ACC112 (cell line): ENCODE data around the gene ZNF302.
A peak's percentile ranks its signal among the peaks of the same experiment; 100 is the strongest.

ENCODE experiments used
- H2AFZ ChIP-seq: fragments of 200-600 bp; sonication (generic); one replicate; pipeline ENCODE4 v1.6.0; 2017; ENCODE audit warnings: antibody characterized with exemption, low read length; ENCODE audit not compliant: unreplicated experiment
- H3K27ac ChIP-seq: fragments of 200-600 bp; sonication (generic); 2 replicates; pipeline ENCODE4 v1.5.1; 2014; ENCODE audit warnings: low read depth, mild to moderate bottlenecking, antibody characterized with exemption, low read length, moderate library complexity
- H3K27me3 ChIP-seq: fragments of 200-600 bp; sonication (generic); 2 replicates; pipeline ENCODE4 v1.6.1; 2014; ENCODE audit warnings: mild to moderate bottlenecking, antibody characterized with exemption, low read length, moderate library complexity, mixed read lengths; ENCODE audit not compliant: insufficient read depth
- H3K36me3 ChIP-seq: fragments of 200-600 bp; sonication (generic); 2 replicates; pipeline ENCODE4 v1.6.1; 2016; ENCODE audit warnings: mild to moderate bottlenecking, antibody characterized with exemption, low read length, moderate library complexity, mixed read lengths; ENCODE audit not compliant: insufficient read depth
- H3K4me1 ChIP-seq: fragments of 200-600 bp; sonication (generic); one replicate; pipeline ENCODE4 v1.6.1; 2016; ENCODE audit warnings: low read length, mixed read lengths; ENCODE audit not compliant: insufficient read depth, unreplicated experiment, control insufficient read depth
- H3K4me3 ChIP-seq: fragments of 200-600 bp; sonication (generic); 2 replicates; pipeline ENCODE4 v1.5.1; 2014; ENCODE audit warnings: mild to moderate bottlenecking, low read depth, low read length
- H3K79me2 ChIP-seq: fragments of 200-600 bp; sonication (generic); one replicate; pipeline ENCODE4 v1.6.0; 2016; ENCODE audit warnings: low read length; ENCODE audit not compliant: control insufficient read depth, unreplicated experiment, insufficient read depth

The ZNF302 gene

DNA sequence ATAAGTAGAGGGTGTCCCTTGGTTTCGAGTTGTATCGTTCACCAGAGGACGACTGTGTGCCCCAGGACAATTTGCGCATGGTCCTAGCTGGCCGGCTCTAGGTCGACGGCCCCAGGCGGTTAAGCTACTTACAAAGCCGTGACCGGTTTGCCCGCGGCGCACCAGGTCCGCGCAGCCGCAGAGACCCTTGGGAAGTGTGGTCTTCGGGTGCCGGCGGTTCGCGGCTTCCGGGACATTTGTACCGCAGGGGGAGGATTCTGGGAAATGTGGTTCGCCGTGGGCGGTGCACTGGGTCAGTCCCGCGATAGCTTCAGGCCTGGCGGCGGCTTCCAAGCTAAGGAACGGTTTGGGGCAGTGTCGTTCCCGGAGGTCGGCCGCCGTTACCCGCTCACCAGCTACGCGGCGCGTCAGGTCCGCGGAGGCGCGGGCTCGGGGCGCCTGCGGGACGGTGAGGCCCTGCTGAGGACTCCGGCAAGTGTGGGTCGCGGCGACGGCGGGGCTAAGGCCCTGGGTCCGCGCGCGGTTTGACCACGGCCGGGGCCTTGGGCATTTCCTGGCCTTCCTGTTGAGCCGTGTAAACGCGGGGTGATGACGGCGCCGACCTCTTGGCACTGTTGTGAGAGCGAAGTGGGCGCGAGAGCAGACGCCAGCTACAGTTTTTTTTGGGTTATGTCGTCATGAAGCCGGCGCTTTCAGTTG is at the start of gene ZNF302:
ZNF302 (plus strand) TSS at position 293 of the 699 bp plus-strand sequence. CDS start 1,127 bp downstream, outside the sequence.
- H3K4me3 ChIP-seq, result peak within 1 kb of the TSS; percentile 89
- H3K36me3 ChIP-seq, result peaks cover 41% of the 10 kb centered on the region
- H3K79me2 ChIP-seq, result peaks cover 17% of the 10 kb centered on the region
- peak within 1 kb of the TSS; percentile 94 for H3K27ac ChIP-seq
- H2AFZ ChIP-seq, result peak within 1 kb of the TSS; percentile 96
- H3K27me3 ChIP-seq, result no peaks in the 10 kb centered on the region
- H3K4me1 ChIP-seq, result peaks cover 13% of the 10 kb centered on the region

GRCh38 chr19:34633802-34634201 is 43.7 kb upstream of the ZNF302 start:
- Histone ChIP-seq H3K27me3 (no peaks in the 10 kb centered on the region), H2AFZ (no peak overlapping the region), H3K79me2 (no peaks in the 10 kb centered on the region), H3K4me1 (no peaks in the 10 kb centered on the region), H3K27ac (no peak overlapping the region), H3K36me3 (no peaks in the 10 kb centered on the region), H3K4me3 (no peak overlapping the region)

DNA sequence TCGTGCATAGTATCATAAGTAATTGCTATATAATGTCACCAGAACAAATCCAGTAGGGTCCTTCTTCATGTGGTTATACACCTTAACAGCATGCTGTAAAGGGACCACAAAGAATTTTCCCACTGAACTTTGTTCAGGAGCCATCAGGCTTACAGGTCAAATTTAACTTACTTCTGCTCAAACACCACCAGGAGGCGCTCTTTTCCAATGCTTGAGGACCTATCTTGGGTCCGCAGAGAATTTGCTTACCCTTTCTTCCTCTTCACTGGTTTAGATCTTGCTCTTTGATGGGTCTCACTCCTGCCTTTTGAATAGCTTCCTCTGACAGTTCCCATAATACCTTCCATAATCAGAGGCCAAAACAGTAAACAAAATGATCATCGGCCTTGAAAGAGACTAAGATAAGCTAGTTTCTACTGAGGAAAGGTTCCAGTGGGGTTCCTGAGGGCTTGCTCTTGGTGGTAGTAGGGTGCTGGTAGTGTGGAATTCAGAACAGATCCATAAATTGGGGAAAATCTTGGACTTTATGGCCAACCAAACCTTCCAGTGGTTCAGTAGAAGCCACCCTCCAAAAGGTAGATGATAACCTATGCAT is 37.9 kb upstream of the ZNF302 start:
- H3K36me3 ChIP-seq, result no peaks in the 10 kb centered on the region
- no peaks in the 10 kb centered on the region for H3K27me3 ChIP-seq
- no peak overlapping the region for H2AFZ ChIP-seq
- H3K27ac ChIP-seq, result no peak overlapping the region
- no peak overlapping the region for H3K4me3 ChIP-seq
- no peaks in the 10 kb centered on the region for H3K4me1 ChIP-seq
- no peaks in the 10 kb centered on the region for H3K79me2 ChIP-seq

GRCh38 chr19:34642241-34642640 is 35.2 kb upstream of the ZNF302 start:
- H3K4me3 ChIP-seq, result no peak overlapping the region

DNA sequence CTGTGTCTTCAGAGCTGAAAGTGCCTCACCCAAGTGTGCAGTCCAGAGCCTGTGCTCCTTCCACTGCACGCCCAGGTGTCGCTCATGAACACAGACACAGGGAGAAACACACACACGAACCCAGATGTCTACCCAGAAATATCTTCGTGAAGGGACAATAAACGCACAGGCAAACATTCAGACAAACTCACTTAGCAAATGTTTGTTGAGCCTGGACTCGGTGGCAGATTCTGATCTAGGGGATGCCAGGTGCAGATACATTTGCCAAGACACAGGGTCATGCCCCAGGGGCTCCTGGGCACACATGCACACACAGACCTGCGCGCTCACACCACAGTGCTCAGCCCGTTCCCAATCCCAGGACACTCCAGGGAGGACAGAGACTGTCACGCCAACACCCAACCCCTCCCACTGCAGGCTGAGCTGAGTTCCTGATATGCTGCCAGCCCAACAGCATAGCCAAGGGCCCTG is 32.5 kb upstream of the ZNF302 start:
- H2AFZ ChIP-seq, result no peak overlapping the region
- H3K4me3 ChIP-seq, result no peak overlapping the region
- H3K27me3 ChIP-seq, result no peaks in the 10 kb centered on the region
- H3K27ac ChIP-seq, result no peak overlapping the region
- H3K4me1 ChIP-seq, result no peaks in the 10 kb centered on the region
- no peaks in the 10 kb centered on the region for H3K36me3 ChIP-seq
- H3K79me2 ChIP-seq, result no peaks in the 10 kb centered on the region

More at GRCh38 chr19:34642241-34642640, 35.2 kb upstream of the ZNF302 start:
- no peaks in the 10 kb centered on the region for H3K79me2 ChIP-seq
- H3K4me1 ChIP-seq, result no peaks in the 10 kb centered on the region
- H2AFZ ChIP-seq, result no peak overlapping the region
- H3K27me3 ChIP-seq, result no peaks in the 10 kb centered on the region
- no peak overlapping the region for H3K27ac ChIP-seq
- no peaks in the 10 kb centered on the region for H3K36me3 ChIP-seq

GRCh38 chr19:34645551-34645950 is 31.9 kb upstream of the ZNF302 start:
- no peak overlapping the region for H2AFZ ChIP-seq
- H3K27ac ChIP-seq, result no peak overlapping the region

DNA sequence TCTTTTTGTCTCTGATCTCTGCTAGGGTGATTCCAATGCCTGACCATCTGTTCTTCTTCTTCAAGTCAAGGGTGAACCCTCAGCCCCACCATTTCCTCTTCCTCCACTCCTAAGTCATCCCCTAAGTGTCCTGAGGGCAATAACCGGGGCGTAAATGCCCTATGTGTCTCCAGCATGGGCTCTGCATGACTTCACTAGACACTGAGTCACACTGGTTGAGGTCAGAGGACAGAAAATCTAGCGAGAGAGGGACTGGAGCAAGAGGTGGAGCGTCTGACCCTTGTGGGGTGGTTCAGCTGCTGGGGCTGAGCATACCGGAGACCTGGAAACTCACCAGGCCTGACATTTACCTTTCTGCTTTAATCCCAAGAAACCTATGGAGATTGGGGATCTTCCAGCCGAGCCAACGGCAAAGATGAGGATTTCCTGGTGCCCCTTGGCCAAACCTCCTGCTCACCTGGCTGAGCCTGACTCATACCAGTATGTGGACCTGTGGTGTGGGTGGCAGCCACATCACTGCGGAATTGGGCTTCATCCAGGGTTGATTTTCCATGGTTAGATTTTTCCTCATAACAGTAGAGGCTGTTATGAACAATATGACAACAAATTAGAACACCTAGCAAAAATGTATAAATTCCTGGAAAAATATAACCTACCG is 27.5 kb upstream of the ZNF302 start:
- no peak overlapping the region for H2AFZ ChIP-seq
- H3K27me3 ChIP-seq, result no peaks in the 10 kb centered on the region
- no peaks in the 10 kb centered on the region for H3K4me1 ChIP-seq
- H3K4me3 ChIP-seq, result no peak overlapping the region
- no peaks in the 10 kb centered on the region for H3K79me2 ChIP-seq
- no peak overlapping the region for H3K27ac ChIP-seq
- no peaks in the 10 kb centered on the region for H3K36me3 ChIP-seq

More at GRCh38 chr19:34645551-34645950, 31.9 kb upstream of the ZNF302 start:
- Histone ChIP-seq H3K27me3 (no peaks in the 10 kb centered on the region), H3K79me2 (no peaks in the 10 kb centered on the region), H3K4me1 (no peaks in the 10 kb centered on the region), H3K36me3 (no peaks in the 10 kb centered on the region), H3K4me3 (no peak overlapping the region)

GRCh38 chr19:34651747-34652146 is 25.7 kb upstream of the ZNF302 start:
- H3K27me3 ChIP-seq, result no peaks in the 10 kb centered on the region
- H3K4me3 ChIP-seq, result no peak overlapping the region
- H2AFZ ChIP-seq, result no peak overlapping the region
- H3K27ac ChIP-seq, result no peak overlapping the region
- H3K79me2 ChIP-seq, result no peaks in the 10 kb centered on the region
- no peaks in the 10 kb centered on the region for H3K36me3 ChIP-seq
- H3K4me1 ChIP-seq, result no peaks in the 10 kb centered on the region

GRCh38 chr19:34654796-34655195 is 22.7 kb upstream of the ZNF302 start:
- Histone ChIP-seq H2AFZ (no peak overlapping the region), H3K36me3 (no peaks in the 10 kb centered on the region), H3K4me3 (no peak overlapping the region), H3K4me1 (no peaks in the 10 kb centered on the region), H3K27me3 (no peaks in the 10 kb centered on the region), H3K79me2 (no peaks in the 10 kb centered on the region), H3K27ac (no peak overlapping the region)

GRCh38 chr19:34655651-34656050 is 21.8 kb upstream of the ZNF302 start:
- H2AFZ ChIP-seq, result no peak overlapping the region
- H3K4me1 ChIP-seq, result no peaks in the 10 kb centered on the region
- H3K27ac ChIP-seq, result no peak overlapping the region
- no peaks in the 10 kb centered on the region for H3K36me3 ChIP-seq
- H3K4me3 ChIP-seq, result no peak overlapping the region
- no peaks in the 10 kb centered on the region for H3K79me2 ChIP-seq
- H3K27me3 ChIP-seq, result no peaks in the 10 kb centered on the region
